HG03097 (cell line): ENCODE data around the gene RNF5.

Experiments used
- ATAC-seq: cut with Tn5 transposase; IDR thresholded peaks from one replicate; pipeline ENCODE4 v1.9.1; 2021; ENCODE audit not compliant: unreplicated experiment, low FRiP score

Gene RNF5

DNA sequence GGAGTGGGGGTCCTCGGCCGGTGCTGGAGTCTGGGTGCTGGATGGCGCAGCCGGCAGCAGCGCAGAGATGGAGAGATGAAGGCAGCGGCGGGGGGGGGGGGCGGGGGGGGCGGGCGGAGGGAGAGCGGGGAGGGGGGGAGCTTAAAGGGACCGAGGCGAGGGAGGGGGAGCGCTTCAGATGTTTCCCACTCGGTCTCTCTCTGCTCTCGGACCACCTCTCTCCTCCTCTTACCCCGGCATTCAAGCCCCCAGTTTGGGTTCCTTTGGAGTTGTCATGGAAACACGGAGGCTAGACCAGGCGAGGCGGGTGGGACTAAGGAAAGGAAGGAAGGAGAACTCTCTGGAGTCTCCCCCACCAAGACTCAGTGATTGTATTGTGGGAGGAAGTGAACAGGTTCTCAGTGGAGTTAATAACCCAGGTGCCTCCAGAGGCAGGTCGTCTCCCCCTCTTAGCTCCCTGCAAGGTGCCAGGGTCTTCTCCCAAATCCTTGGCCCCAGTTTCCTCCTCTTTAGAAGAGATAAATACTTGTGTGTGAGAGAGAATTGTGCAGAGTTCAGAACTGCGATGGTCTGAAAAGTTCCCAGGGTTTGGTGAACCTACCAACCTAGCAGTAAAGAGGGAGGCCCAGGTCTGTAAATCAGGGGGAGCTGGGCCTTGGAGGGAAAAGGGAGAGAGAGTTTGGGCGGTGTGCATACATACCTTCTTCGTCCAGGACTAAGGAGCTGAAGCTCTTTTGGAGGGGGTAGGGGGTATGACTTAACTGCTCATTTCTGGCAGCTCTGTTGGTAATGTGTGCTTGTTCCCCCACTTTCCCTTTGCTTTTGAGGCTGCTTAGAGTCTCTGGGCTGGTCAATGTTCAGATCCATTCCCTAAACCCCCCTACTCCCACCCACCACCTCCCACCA is 26.1 kb upstream of the RNF5 start, which contains the start of gene PRRT1:
TSS of gene PRRT1 (minus strand) at position 77 of the 906 bp plus-strand sequence. CDS start 112 bp downstream, outside the sequence.
- no peak for ATAC-seq

DNA sequence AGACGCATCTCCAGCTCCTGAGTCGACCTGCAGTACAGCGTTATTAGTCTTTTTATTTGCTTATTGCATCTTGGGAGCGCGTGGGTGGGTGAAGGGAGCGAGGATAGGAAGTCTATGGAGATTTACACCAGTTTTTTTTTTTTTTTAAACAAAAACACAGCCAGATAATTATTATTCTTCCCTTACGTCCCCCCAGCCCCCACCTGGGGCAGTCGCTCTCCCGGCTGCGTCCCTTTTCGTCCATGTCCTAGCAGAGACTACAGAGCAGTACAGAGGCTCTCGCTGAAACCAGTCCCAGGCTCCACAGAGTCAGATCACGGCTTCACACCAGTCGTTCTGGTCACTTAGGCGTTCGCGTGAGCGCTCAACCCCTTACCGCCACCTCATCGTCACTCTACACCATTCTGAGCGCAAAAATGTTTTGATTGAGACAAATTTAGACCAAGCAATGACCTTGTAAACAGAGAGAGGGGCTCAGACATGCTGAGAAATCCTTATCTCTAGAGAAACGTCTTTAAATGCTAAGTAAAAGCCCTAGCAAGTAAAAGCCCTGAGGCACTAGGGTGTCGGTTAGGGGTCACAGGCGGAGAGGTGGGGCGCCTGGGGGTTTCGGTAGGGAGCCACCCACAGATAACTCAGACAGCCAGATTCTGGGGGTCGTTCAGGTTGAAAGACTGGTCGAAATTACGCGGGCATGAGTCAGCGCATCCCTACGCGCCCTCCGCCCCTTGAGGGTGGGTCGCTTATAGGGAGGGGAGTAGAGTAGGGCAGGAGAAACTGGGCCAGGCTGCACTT is 25.2 kb upstream of the RNF5 start:
- ATAC-seq = no peak

DNA sequence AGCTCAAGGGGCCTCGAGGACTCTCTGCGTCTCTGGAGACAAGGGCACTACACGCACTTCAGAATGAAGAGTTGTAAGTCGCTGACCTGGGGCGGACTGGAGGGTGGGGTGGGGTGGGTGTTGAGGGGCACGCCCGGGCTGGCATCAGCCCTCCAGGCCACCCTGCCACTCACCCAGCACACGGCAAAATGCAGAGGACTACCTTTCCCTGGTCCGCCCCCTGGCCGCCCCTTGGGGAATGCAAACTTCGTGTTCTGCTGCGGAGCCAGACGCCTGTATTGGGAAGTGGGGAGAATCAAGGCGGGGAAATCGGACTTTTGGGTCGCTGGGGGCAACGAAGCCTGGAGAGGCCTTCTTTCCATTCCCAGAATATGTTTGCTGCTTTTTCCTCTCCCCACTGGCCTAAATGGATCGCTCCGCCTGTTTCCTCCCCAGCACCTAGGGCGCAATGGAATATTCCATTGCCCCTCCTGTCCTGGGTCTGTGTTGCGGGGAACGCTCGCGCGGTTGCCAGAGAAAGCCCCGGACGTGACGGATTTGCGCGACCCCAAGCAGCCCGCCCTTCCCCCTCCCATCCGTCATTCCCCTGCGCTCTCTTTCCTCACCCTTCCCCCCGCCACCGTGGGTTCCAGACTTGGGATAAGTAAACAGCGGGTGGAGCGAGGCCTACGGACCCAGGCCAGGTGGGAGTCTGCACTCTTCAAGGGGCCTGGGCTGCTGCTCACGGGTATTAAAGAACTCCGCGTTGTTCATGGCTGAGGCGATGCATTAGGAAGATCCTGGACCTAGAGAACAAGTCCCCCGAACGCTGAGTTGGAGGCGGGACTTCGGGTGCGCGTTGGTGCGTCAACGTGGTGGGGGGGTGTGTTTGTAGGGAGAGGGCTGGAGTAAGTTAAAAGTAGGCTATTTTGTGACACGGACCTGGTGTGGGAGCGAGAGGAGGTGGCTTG is 24.4 kb upstream of the RNF5 start, which contains the start of gene PPT2:
TSS of gene PPT2 (plus strand) at position 578 of the 950 bp plus-strand sequence. CDS start 454 bp downstream, outside the sequence.
- no peak for ATAC-seq

DNA sequence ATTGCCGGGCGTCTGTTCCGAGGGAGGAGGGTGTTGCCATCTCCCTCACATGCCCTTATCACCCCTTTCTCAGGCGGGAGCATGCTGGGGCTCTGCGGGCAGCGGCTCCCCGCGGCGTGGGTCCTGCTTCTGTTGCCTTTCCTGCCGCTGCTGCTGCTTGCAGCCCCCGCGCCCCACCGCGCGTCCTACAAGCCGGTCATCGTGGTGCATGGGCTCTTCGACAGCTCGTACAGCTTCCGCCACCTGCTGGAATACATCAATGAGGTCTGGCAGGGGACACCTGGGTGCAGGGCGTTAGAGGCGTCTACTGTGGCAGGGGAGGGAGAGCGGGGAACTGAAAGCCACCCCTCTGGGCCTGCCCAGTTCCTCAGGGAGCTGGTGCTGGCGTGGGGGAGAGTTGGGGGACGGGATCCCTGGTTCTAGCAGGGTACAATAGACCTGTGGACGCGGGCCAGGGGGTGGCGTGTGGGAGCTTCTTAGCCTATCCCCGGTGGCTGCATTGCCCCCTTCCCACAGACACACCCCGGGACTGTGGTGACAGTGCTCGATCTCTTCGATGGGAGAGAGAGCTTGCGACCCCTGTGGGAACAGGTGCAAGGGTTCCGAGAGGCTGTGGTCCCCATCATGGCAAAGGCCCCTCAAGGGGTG is 23.6 kb upstream of the RNF5 start:
- no peak for ATAC-seq

DNA sequence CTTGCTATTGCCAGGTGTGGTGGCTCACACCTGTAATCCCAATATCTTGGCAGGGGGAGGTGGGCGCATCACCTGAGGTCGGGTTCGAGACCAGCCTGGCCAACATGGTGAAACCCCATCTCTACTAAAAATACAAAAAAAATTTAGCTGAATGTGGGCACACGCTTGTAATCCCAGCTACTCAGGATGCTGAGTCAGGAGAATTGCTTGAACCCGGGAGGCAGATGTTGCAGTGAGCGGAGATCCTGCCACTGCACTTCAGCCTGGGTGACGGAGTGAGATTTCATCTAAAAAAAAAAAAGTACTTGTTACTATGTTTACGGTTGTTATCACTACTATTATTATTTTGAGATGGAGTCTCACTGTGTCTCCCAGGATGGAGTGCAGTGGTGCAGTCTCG is 21.3 kb upstream of the RNF5 start:
- ATAC-seq = no peak

DNA sequence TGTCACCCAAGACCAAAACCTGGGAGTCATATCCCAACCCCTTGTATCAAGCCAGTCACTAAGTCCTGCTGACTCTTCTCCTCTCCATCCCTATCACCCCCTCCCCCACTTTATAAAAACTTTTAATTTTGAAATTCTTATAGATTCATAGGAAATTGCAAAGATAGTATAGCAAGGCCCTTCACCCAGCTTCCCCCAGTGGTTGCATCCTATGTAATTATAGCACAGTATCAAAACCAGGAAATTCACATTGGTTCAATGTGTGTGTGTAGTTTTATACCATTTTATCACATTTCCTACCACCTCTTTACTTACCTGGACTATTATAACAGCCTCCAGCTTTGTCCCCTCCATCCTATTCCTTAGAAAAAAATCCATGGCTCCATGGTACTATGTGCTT is 20.2 kb upstream of the RNF5 start:
- ATAC-seq = no peak

DNA sequence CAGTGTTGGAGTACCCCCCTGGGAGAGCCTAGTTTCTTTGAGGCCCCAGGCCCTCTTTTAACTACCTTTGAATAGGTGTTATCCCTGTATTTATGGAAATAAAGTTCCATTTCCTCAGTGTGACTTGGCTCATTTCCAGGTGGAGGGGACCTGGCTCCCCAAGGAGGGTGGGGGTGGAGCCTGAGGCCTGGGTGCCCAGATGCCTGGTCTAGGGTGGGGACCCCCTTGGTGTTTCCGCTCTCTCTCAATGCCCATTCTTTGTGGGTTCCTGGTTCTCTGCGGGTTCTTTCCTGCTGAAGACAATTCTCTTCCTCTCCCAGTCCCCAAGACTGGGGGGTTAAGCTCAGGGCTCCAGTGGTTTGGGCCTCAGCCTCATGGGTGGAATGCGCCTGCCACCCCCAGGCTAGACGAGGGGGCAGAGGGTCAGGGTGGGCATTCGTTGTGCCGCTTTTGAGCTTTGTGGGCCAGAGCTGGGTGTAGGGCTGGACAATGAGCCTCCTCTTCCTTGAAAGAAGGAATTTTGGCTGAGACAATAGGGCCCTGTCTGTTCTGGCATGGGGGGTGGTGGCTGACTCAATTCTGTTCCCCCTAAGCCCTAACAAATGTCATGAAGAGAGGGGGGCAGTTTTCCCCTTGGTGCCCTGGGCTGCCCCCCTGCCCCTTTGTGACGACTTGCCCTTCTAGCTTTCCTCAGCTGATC is 14.5 kb upstream of the RNF5 start:
- no peak for ATAC-seq

DNA sequence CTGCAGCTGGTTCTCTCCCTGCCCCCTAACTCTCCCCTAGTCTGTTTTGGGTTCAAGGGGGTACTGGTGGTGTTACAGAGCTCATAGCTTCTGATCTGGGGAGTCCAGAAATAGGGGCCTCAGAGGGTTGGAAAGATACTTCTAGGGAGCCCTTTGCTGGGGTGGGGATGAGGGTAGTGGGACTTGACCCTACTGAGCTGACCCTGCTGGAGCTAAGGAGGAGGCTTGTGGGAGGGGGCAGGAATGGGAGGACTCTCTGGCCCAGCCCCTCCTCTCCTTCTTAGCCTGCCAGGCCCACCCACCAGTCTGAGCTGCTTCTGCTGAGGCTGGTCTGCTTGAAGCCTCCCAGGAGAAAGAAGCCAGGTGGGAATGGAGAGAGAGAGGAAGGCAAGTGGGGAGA is 13.9 kb upstream of the RNF5 start, which contains the start of gene EGFL8:
TSS of gene EGFL8 (plus strand) at position 301 of the 400 bp plus-strand sequence. CDS start 1,571 bp downstream, outside the sequence.
- no peak for ATAC-seq

DNA sequence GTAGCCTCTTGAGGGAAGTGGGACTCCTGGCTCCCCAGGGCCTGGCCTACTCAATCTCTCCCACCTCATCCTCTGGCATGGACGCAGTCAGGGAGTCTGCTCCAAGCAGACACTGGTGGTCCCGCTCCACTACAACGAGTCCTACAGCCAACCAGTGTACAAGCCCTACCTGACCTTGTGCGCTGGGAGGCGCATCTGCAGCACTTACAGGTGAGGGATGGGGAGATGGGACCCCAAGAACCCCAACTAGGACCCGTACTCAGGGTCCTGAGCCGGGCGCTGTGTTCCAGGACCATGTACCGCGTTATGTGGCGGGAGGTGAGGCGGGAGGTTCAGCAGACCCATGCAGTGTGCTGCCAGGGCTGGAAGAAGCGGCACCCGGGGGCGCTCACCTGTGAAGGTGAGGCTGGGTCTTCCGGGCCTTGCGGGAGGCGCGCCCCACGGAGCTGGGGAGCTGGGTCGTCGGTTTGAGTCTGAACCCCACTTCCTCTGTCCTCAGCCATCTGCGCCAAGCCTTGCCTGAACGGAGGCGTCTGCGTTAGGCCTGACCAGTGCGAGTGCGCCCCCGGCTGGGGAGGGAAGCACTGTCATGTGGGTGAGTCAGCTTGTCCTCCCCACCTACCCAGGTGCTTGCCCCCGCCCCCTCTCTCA is 11.7 kb upstream of the RNF5 start:
- ATAC-seq = no peak

DNA sequence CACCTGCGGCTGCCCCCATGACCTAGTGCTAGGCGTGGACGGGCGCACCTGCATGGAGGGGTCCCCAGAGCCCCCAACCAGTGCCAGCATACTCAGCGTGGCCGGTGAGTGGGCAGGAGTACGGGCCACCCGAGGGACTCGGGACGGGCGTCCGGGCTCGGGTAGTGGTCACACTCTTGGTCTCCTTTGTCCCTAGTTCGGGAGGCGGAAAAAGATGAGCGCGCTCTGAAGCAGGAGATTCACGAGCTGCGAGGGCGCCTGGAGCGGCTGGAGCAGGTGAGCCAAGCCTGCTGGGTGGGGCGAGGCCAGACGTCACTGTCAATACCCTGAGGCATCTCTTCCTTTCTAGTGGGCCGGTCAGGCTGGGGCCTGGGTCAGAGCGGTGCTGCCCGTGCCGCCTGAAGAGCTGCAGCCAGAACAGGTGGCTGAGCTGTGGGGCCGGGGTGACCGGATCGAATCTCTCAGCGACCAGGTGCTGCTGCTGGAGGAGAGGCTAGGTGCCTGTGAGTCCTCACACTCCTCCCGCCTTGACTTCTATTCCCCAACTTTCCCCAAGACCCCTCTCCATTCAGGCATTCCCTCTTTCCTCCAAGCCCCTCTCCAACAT is 10.9 kb upstream of the RNF5 start:
- no peak for ATAC-seq

DNA sequence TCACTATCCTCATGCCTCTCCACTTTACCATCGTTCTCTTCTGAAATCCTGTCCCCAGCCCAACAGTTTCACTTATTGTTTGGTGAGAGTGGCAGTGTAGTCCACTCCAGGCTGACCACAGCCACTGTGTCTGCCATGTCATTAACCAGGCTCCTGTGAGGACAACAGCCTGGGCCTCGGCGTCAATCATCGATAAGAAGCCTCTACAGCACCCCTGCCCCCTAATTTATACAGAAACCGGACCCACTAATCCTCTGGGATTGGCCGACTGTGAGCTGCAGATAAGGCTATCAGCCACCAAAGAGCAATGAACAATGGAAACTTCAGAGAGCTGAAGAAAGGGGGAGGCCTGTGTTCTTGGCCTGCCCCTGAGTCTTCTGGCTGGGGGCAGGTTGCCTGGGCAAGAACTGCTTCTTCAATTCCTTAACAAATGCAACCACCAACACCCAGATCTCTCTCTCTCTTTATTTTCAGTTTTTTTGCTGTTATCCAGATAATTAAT is 10.4 kb upstream of the RNF5 start:
- ATAC-seq = no peak

DNA sequence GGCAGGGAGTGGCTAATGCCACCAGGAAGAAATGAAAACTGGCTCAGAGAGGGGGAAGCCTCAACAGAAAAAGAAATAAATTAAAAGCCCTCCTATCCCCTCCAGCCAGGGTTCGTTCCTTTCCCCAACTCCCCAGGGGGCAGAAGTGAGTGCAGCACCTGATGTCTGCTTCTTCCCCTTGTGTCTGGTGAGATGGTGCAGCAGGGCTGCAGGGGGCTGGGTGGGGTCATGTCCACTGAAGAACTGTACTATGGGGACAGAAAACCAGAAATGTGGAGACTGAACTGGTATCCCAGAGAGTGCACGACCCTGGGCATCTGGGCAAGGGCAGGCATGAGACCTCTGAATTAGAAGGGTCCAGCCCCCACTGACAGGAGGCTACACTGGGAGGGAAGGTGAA is 9.9 kb upstream of the RNF5 start:
- no peak for ATAC-seq

DNA sequence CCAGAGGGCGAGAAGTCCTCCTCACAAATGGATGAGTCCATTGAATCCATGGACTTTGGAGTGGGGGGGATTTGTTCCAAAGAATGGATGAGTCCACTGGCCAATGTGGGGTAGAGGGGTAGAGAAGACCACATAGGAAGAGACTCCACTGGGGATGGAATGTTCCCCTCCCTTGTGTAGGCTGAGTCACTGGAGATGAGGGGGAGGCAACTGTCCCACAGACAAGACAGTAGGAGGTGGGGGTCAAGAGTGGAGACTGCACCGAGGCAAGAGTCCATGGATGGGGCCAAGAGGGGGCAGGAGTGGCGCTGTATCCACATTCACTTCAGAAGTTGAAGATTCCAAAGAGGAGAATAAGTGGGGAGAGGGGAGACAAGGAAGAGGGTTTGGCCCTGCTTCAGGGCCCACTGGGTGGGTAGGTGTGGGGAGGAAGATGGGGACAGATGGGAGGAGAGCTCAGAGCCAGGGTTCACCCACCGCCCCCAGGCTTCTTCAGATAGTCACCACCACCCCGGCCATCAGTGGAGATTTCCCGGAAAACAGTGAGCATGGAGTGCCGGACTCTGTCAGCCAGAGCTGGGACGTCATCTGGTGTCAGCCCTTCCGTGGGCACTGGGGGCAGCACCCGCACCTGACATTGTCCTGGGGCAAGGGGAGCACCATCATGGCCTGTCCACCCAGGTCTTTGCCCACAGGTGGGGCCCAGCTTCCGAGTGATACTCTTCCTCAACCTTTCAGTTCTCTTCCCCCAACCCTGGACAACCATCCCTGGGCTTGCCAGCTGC is 9.2 kb upstream of the RNF5 start:
- no peak for ATAC-seq

DNA sequence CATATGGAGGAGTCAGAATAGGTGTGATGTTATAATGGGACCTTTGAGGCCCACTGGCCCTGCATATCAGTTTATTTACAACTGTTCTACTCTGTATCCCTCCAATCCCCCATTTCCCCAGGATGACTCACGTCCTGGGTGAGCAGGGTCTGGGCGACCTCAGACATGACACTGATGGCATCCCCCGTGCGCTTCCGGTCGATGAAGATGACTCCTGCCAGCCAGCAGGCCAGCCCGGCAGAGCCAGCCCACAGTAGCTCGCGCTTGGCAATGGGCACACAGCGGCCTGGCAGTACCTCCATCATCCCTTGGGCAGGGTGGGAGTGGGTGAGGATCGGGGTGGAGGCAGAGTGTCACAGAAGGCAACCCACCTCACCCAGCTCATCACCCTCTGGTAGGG is 7.9 kb upstream of the RNF5 start:
- ATAC-seq = no peak

DNA sequence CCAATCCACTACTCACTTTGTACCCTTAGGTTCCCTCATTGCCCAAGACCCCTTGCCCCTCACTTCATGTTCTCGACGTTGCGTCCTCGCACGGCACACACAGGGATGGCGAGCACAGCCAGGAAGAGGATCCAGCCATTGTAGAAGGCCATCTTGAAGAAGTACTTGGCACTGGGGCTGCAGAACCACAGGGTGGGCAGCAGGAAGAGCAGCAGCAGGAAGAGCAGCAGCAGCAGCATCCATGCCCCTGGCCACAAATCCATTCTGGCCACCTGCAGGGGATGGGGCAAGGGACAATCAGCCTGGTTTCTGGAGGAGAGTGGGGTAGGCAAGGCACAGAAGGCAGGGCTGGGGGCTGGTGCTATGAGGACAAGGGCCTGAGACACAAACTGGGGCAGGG is 7.0 kb upstream of the RNF5 start:
- ATAC-seq = no peak

DNA sequence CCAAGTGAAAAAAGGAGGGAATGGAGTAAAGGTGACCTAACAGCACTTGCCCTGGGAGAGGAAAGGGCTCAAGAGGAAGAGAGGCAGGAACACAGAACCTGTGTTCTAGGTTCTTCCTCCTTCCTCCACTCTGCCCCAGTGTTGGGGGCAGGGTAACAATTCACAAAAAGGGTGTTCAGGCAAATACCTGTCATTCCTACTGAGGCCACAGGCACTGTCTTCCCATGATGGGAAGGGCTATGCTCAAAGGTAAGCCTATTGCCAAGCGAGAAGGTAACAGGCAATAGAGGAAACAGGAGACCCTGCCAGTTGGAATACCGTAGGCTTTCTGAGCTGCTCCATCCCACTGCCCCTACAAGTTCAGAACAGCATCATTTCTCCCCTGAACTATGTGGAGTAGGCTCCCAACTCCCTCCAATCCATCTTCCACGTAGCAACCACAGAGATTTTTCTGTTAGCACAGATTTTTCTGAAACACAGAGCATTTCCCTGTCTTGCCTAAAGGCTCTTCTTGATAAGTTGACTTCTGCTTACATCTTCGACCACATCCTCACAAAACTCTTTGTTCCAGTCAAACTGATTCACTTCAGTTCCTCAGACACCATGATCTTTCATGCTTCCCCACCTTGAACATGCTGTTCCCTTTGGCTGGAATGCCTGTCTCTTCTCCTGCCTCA is 5.0 kb upstream of the RNF5 start:
- ATAC-seq = no peak

DNA sequence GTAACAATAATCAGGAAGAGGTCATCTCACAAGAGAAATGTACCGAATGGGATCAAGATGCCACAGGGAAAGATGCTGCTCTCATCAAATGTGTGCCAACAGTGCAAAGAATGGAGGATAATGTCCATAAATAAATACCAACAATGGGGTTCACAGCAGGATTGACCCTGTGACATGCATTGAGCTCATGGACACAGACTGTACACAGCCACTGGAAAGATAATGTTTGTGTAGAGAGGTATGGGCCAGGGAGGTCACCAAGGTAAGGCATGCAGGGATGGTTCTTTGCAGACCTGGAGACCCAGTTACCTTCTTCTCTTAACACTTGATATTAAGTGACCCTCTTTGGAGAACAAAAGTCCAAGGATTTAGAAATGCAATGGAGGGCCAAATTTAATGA is 3.8 kb upstream of the RNF5 start:
- ATAC-seq = no peak
